Inflammatory macrophage treated with lipopolysaccharide for 4 hours (primary cell): ENCODE results near the gene TLE1.
"Not testable (repeated sequence)": the region's sequence is repeated elsewhere in the genome, so short reads cannot be mapped to it uniquely, and the experiment has no call there.

Experiments used
- DNase-seq: peaks from one replicate; pipeline ENCODE4 v3.0.0-alpha.2; 2020

The TLE1 gene

GRCh38 chr9:81689343-81690175 lies at the start of gene TLE1:
TSS of gene TLE1 (minus strand) at chr9:81689547. CDS start at chr9:81688240, 1,307 bp downstream.
- peak; percentile 97 for DNase-seq

GRCh38 chr9:81737871-81738507 lies 48.6 kb upstream of the TLE1 start:
- peak; percentile 86 for DNase-seq

GRCh38 chr9:81730498-81730897 lies 41.2 kb upstream of the TLE1 start:
- DNase-seq, result not testable (repeated sequence)

- no peak for DNase-seq
Measured at GRCh38 chr9:81729135-81729534, 39.8 kb upstream of the TLE1 start.

GRCh38 chr9:81724242-81724889 lies 35.0 kb upstream of the TLE1 start:
- DNase-seq, result no peak

GRCh38 chr9:81722277-81722676 lies 32.9 kb upstream of the TLE1 start:
- no peak for DNase-seq

- DNase-seq, result no peak
Measured at GRCh38 chr9:81720450-81721086, 31.2 kb upstream of the TLE1 start.

- no peak for DNase-seq
Measured at GRCh38 chr9:81719972-81720371, 30.6 kb upstream of the TLE1 start.

- DNase-seq, result no peak
Measured at GRCh38 chr9:81718244-81718643, 28.9 kb upstream of the TLE1 start.

- no peak for DNase-seq
Measured at GRCh38 chr9:81717747-81718077, 28.4 kb upstream of the TLE1 start.

GRCh38 chr9:81717061-81717746 lies 27.9 kb upstream of the TLE1 start:
- DNase-seq, result no peak

- DNase-seq, result no peak
Measured at GRCh38 chr9:81716409-81716808, 27.1 kb upstream of the TLE1 start.

- DNase-seq, result no peak
Measured at GRCh38 chr9:81705578-81705977, 16.2 kb upstream of the TLE1 start.

GRCh38 chr9:81694541-81694940 lies 5.2 kb upstream of the TLE1 start:
- no peak for DNase-seq

GRCh38 chr9:81693671-81694378 lies 4.5 kb upstream of the TLE1 start:
- DNase-seq, result no peak

GRCh38 chr9:81690251-81690851 lies 1.0 kb upstream of the TLE1 start:
- DNase-seq, result no peak

GRCh38 chr9:81689093-81689342 lies 329 bp downstream of the TLE1 start:
- not testable (repeated sequence) for DNase-seq

GRCh38 chr9:81688262-81689092 lies 870 bp downstream of the TLE1 start:
- DNase-seq, result peak; percentile 80

- peak; percentile 13 for DNase-seq
Measured at GRCh38 chr9:81687521-81688261, 1.7 kb downstream of the TLE1 start.
